Measurements from ENCODE around the gene HS1BP3. TPM values are rescaled to one million over a fixed set of nuclear protein-coding genes. Genes with fewer than 3 reads are reported as not detected.

HS1BP3 gene
- total and polyA plus RNA-seq, 2 of the 13 experiments (the other 11 are each of a cell fraction or from before 2014, with no cell fraction given), result 15.2 to 22.0 TPM

DNA sequence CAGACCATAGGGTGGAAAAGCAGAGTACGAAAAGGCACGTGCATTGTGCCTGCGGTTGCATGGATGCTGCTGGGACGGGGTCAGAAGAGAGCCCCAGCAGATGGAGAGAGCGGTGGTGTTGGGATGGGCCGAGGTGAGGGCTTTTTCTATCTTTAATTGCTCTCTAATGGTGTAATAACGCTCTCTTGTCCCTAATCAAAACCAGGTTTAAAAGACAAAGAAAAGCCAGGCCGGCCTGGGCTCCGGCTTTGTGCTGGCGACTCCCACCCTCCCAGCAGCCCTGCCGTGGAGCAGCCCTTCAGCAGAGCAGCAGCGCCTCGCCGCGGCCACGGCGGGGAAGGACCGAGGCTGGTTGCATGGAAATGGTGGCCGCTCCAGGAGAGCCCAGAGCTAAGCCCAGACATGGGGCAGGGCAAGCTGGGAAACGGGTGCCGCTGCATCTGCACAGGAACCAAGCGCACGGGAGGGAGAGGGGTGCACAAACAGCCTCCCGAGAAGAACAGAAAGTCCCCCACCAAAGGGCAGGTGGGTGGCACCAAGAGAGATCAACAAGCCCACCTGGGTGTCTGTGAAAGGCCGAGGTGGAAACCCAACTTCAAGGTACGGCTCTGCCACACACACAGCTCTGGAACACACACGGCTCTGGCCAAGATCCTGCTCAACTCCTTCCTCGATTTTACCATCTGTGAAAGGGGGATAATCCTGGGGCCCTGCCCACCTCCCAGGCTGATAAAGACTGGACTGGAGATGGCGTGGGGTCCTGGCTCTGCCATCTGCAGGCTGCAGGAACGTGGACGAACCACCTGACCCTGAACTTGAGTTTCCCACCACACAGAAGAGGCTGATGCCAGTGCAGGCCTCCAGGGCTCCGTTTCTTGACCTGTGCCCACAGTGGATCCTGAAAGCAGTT is 15.0 kb downstream of the HS1BP3 start (continued):
- TF ChIP-seq, protein P1, sequence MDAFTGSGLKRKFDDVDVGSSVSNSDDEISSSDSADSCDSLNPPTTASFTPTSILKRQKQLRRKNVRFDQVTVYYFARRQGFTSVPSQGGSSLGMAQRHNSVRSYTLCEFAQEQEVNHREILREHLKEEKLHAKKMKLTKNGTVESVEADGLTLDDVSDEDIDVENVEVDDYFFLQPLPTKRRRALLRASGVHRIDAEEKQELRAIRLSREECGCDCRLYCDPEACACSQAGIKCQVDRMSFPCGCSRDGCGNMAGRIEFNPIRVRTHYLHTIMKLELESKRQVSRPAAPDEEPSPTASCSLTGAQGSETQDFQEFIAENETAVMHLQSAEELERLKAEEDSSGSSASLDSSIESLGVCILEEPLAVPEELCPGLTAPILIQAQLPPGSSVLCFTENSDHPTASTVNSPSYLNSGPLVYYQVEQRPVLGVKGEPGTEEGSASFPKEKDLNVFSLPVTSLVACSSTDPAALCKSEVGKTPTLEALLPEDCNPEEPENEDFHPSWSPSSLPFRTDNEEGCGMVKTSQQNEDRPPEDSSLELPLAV (CRISPR knock-in tag; conservative IDR thresholded peaks at IDR 0.05; ENCODE audit: low read depth), result no peak
- peak; percentile 57; the same call in 1 of the 2 replicates for TF ChIP-seq ZNF329 (CRISPR knock-in tag; IDR thresholded peaks at IDR 0.05; ENCODE audit: low read depth)
- TF ChIP-seq ISX (CRISPR knock-in tag; conservative IDR thresholded peaks at IDR 0.05), result no peak
- no peak for TF ChIP-seq ZNF232 (CRISPR knock-in tag; IDR thresholded peaks at IDR 0.05; ENCODE audit: borderline replicate concordance)
- TF ChIP-seq ZNF720 (CRISPR knock-in tag; IDR thresholded peaks at IDR 0.05), result no peak
- no peak; the same call in 1 of the 2 replicates for TF ChIP-seq ZNF260 (CRISPR knock-in tag; IDR thresholded peaks at IDR 0.05; ENCODE audit: borderline replicate concordance, low read depth)
- TF ChIP-seq POLR2A (IDR thresholded peaks at IDR 0.05; ENCODE audit: insufficient read depth in 1 of 2, low read depth in 2 of 2, low read length in 2 of 2), result no peak
- TF ChIP-seq ZFY (CRISPR knock-in tag; IDR thresholded peaks at IDR 0.05), result peak; percentile 46
- TF ChIP-seq ATF1 (CRISPR knock-in tag; IDR thresholded peaks at IDR 0.05), result no peak
- no peak for TF ChIP-seq REST (IDR thresholded peaks at IDR 0.05; ENCODE audit: borderline replicate concordance in 1 of 2, low read depth in 1 of 2, low read length in 2 of 2)
- TF ChIP-seq, protein P2, sequence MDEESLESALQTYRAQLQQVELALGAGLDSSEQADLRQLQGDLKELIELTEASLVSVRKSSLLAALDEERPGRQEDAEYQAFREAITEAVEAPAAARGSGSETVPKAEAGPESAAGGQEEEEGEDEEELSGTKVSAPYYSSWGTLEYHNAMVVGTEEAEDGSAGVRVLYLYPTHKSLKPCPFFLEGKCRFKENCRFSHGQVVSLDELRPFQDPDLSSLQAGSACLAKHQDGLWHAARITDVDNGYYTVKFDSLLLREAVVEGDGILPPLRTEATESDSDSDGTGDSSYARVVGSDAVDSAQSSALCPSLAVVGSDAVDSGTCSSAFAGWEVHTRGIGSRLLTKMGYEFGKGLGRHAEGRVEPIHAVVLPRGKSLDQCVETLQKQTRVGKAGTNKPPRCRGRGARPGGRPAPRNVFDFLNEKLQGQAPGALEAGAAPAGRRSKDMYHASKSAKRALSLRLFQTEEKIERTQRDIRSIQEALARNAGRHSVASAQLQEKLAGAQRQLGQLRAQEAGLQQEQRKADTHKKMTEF (CRISPR knock-in tag; IDR thresholded peaks at IDR 0.05), result peak; percentile 81
- no peak for TF ChIP-seq ONECUT2 (CRISPR knock-in tag; IDR thresholded peaks at IDR 0.05)
- TF ChIP-seq, protein P3, sequence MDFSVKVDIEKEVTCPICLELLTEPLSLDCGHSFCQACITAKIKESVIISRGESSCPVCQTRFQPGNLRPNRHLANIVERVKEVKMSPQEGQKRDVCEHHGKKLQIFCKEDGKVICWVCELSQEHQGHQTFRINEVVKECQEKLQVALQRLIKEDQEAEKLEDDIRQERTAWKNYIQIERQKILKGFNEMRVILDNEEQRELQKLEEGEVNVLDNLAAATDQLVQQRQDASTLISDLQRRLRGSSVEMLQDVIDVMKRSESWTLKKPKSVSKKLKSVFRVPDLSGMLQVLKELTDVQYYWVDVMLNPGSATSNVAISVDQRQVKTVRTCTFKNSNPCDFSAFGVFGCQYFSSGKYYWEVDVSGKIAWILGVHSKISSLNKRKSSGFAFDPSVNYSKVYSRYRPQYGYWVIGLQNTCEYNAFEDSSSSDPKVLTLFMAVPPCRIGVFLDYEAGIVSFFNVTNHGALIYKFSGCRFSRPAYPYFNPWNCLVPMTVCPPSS (IDR thresholded peaks at IDR 0.05), result no peak
- TF ChIP-seq, protein P4, sequence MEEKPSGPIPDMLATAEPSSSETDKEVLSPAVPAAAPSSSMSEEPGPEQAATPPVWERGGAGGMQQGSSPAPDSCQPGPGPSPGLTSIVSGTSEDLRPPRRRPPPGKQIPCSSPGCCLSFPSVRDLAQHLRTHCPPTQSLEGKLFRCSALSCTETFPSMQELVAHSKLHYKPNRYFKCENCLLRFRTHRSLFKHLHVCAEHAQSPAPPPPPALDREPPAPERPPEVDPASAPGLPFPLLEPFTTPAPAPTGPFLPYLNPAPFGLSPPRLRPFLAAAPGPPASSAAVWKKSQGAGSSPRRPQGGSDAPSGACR (CRISPR knock-in tag; IDR thresholded peaks at IDR 0.05), result peak; percentile 66; the same call in 1 of the 2 replicates
- TF ChIP-seq STAT6 (CRISPR knock-in tag; IDR thresholded peaks at IDR 0.05; ENCODE audit: borderline replicate concordance), result peak; percentile 75; the same call in 1 of the 2 replicates
- TF ChIP-seq SSRP1 (CRISPR knock-in tag; IDR thresholded peaks at IDR 0.05), result peak; percentile 95; the same call in 1 of the 2 replicates
- peak; percentile 80; the same call in 1 of the 2 replicates for TF ChIP-seq ZNF124 (CRISPR knock-in tag; IDR thresholded peaks at IDR 0.05)

Data from HepG2 (cell line).